Endometrial microvascular endothelial cells (primary cell): ENCODE data around the gene ATG2B. TPM values are rescaled to one million over a fixed set of nuclear protein-coding genes. Genes with fewer than 3 reads are reported as not detected.

Experiments used
- in situ Hi-C: cut with HindIII; loops from 2 replicates; pipeline ENCODE4 v1.10.0; 2017; ENCODE audit warnings: low sequenced_read_pairs, low pct_unique_long_range_greater_than_20kb; ENCODE audit errors: inconsistent ontology term
- total RNA-seq: library from RNA; depleted of rRNA; stranded (reverse); fragments of >200 nt; gene quantifications from one replicate; pipeline ENCODE4 v1.2.3, GENCODE V29; 2015; ENCODE audit errors: inconsistent ontology term

ATG2B gene, protein sequence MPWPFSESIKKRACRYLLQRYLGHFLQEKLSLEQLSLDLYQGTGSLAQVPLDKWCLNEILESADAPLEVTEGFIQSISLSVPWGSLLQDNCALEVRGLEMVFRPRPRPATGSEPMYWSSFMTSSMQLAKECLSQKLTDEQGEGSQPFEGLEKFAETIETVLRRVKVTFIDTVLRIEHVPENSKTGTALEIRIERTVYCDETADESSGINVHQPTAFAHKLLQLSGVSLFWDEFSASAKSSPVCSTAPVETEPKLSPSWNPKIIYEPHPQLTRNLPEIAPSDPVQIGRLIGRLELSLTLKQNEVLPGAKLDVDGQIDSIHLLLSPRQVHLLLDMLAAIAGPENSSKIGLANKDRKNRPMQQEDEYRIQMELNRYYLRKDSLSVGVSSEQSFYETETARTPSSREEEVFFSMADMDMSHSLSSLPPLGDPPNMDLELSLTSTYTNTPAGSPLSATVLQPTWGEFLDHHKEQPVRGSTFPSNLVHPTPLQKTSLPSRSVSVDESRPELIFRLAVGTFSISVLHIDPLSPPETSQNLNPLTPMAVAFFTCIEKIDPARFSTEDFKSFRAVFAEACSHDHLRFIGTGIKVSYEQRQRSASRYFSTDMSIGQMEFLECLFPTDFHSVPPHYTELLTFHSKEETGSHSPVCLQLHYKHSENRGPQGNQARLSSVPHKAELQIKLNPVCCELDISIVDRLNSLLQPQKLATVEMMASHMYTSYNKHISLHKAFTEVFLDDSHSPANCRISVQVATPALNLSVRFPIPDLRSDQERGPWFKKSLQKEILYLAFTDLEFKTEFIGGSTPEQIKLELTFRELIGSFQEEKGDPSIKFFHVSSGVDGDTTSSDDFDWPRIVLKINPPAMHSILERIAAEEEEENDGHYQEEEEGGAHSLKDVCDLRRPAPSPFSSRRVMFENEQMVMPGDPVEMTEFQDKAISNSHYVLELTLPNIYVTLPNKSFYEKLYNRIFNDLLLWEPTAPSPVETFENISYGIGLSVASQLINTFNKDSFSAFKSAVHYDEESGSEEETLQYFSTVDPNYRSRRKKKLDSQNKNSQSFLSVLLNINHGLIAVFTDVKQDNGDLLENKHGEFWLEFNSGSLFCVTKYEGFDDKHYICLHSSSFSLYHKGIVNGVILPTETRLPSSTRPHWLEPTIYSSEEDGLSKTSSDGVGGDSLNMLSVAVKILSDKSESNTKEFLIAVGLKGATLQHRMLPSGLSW (N-terminal part only)
- total RNA-seq = 18.9 TPM

DNA sequence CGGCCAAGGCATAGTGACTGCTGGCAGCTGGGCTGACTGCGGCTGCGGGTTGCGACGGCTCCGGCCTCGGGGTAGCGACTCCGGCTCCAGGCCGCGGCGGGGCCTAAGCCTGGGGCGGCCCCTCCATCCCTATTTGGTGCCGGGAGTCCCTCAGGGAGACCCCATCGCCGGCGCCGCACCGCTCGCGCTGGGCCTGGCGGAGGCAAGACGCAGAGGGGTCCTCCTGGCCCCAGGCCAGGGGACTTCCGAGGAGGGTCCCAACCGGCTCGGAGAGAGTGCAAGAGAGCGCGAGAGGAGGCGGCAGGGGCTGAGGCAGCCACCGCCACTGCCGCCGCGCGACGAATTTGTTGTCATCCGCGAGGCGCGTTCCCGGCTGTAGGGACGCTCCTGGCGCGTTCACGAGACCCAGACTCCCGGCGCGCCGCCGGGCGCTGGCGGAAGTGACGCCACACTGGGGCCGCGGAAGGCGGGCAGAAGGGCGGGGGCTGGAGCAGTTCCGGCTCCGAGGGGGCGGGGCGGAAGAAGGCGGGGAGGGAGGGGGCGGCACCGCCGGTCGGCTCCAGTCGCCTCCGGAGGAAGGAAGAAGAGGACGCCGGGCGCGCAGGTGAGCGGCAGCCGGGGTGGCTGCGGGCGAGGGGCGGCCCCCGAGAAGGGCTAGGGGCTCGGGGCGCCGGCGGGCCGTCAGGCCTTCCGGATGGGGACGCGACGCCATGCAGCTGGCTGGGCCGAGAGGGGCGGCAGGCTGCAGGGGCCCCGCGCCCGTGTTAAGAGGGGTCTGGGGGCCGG is at the start of gene ATG2B, which contains the start of gene GSKIP:
ATG2B (minus strand) TSS at position 377 of the 786 bp plus-strand sequence; CDS start at position 12, 365 bp downstream.
GSKIP (plus strand) TSS at position 562 of the 786 bp plus-strand sequence. CDS start 18,722 bp downstream, outside the sequence.
- in situ Hi-C loops = no loop called here

DNA sequence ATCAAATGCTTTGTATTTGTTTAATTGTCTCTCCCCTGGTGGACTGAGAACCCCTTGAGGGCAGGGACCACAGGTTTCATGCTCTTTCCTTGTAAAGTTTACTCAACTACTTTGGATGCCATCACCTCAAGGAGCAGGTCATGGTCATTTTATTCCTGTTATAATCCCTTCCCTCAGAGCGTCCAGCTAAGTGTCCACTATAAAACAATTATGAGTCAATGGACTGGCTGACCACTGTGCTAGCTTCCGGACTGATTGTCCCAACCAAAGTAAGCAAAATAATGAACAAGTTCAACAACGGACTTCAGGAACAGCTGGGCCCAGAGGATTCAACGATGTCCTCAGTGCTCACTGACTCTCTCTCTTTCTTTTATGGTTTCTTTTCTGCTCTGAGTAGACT is 47.0 kb upstream of the ATG2B start:
- in situ Hi-C loops = loop anchor here (10.0 kb wide), 1 partner anchor 85 kb away; no protein-coding TSS in a partner anchor

DNA sequence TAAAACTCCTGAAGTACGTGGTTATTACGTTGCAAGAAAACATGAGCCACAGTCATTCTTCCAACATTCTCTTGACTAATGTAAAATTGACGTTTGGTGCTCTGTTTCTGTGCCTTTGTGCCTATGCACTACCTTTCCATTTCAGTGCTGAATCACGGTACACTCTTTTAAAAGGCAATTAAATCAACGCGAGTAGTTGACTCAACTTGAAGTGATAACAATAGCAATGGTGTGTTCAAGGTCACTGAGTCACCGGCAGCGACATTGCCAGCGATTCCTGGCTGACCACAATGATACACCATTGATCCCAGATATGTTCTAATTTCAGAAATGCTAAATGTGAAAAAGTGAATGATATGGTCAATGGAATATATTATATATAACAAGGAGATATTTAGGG is 46.6 kb upstream of the ATG2B start:
- in situ Hi-C loops = loop anchor here (10.0 kb wide), 1 partner anchor 85 kb away; no protein-coding TSS in a partner anchor

DNA sequence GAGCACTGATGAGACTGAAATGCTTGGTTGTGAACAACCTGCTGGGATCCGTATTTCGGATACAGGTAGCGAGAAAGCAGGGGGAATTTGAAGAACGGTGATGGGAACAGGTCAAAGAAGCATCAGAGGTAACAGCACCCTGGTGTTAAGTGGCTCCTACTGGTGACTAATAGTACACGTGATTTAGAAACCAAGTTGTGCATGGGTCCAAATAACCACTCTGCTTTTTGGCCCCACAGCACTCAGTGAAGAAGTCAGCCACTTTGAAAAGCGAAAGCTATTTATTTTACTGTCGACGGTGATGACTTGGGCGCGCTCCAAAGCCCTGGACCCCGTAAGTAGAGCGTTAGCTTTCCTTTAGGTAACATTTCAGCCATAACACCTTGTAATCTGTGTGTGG is 45.5 kb upstream of the ATG2B start:
- in situ Hi-C loops = no loop called here

DNA sequence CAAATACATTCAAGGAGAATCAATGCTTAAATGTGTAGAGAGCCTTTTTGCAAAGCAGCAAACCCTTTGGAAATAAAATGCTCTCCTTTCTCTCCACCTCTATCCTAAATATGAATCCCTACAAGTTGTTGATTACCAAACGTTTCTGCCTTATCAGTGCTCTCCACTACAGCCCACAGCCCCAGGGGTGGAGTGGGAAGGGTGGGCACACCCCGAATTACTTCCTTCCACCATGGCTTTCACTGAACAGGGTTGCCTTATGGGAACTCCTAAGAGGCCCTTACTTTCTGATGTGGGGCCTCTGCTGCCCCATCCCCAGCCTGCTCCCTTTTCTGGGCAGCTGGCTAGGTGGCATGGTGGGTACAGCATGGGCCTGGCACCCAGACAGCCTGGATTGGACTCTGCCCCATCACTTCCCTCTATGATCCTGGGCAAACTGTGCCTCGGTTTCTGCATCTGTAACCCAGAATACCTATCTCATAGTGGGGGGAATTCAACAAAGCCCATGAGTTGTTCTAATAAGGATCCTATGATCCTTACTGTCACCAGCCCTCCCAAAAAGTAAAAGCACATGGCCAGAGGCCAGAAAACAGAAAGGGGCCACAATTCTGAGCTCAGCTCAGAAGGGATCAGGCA is 44.9 kb upstream of the ATG2B start:
- in situ Hi-C loops = no loop called here

DNA sequence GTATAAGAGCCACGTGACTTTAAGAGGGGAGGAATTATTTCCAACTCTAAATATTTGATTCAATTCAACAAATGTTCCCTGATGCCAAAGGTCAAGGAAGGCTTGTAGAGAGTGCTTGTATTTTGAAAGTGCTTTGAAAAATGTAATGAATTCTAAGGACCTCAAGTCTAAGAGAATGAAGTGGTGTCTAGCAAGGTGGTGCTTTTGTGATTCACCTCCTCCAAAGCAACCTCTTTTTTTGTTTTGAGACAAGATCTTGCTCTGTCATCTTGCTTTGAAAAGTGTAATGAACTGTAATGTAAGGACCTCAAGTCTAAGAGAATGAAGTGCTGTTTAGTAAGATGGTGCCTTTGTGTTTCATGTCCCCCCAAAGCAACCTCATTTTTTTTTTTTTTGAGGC is 42.5 kb upstream of the ATG2B start:
- in situ Hi-C loops = no loop called here

DNA sequence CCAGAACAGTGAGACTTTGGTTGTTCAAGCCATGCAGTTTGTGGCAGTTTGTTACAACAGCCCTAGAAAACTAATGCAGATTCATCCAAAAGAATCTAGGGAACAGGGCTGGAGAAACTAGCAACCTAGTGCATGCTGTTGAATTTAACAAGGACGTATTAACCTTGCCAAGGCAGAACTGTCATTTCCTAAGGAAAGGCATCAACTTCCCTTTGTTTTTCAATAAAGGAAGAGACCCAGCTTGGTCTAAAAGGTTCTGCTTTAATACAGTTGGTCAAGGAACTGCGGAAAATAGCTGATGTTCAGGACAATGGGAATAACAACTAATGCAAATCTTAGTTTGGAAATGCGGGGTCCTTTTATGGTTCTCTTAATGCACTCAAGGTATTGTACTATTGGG is 40.3 kb upstream of the ATG2B start:
- in situ Hi-C loops = no loop called here

DNA sequence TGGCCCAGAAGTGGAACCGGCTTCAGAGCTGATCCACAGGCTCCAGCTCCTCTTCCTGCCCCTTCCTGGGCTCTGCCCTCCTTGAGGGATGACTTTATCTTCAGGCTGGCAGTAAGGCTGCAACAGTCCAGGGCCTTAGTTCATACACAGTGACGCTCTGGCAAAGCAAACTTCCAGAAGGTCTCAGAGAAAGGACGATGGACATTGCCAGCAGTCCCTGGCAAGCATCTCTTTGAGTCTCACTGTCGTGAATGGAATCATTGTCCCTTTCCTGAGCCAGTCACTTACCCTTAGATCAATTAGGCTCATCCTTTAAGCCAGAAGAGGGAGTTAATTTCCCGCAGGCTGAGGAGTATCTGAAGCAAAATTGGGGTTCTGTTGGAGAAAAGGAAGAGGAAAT is 37.4 kb upstream of the ATG2B start:
- in situ Hi-C loops = no loop called here

DNA sequence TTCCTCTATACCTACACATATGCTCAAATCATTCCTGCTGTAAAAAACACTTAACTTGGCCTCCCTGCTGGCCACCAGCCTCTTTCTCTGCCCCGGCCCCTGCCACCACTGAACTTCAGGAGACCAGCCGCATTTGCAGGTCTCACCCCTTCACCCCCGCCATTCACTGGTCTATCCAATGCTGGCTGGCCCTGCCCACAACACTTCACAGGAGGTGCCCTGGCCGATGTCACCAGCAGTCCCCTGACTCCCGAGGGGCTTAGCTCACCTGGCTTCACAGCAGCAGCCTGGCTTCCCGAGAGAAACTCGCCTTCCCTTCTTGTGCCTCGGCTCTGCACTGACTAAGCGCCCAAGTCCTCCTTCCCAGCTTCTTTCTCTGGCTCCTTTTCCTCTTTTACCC is 36.3 kb upstream of the ATG2B start:
- in situ Hi-C loops = no loop called here

DNA sequence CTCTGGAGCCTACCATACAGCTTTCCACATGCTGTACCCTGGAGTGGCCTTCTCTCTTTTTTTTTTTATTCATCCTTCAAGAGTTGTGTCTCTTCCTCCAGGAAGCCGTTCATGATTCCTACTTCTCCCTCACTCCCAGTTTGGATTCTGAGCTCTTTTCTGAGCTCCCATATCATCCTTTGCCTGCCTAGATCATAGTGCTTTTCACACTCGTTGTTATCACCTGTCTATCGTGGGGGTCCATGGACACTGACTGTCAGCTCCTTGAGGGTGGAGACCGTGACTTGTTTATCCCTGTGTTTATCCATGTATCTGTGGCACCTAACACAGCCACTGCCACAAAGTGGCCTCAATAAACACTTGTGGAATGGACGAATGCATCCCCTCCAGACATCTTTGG is 35.8 kb upstream of the ATG2B start:
- in situ Hi-C loops = no loop called here

DNA sequence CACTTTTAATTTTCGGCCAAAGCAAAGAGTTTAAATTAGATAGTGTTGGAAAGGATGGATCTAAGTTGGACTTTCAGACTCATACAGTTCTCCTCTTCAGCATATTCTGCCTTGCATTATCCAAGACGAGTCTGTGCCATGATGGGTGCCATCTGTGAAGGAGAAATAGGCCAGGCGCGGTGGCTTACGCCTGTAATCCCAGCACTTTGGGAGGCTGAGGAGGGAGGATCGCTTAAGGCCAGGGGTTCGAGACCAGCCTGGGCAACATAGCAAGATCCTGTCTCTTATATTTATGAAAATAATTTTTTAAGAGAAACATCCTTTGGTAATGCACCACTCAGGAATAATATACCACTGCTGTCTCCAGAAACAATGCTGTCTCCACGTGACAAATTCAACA is 35.3 kb upstream of the ATG2B start:
- in situ Hi-C loops = no loop called here

DNA sequence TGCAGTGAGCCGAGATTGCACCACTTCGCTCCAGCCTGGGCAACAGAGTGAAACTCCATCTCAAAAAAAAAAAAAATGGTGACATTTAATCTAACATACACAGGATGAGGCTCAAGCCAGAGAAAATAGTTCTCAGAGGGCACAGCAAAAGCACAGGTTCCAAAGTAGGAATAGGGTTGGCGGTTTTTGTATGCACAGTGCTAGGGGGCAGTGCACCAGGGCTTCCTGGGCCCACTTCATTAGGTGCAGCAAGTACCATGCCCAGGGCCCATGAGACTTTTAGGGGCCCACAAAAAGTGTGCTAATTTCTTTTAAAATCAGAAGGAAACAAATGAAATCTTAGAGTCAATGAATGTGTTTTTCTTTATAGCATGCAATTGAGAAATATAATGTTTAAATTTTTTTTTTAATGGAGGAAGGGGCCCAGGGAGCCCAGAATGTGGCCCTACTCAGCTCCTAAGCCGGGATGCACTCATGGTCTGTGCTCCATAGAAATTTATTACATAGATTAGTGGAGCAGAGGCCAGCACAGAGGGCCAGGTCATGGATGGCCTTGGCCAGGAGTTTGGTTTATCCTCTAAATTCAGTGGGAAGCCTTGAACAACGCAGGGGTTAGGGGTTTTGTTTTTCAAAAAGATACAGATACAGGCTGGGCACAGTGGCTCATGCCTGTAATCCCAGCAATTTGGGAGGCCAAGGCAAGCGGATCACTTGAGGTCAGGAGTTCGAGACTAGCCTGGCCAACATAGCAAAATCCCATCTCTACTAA is 31.1 kb upstream of the ATG2B start:
- in situ Hi-C loops = no loop called here

DNA sequence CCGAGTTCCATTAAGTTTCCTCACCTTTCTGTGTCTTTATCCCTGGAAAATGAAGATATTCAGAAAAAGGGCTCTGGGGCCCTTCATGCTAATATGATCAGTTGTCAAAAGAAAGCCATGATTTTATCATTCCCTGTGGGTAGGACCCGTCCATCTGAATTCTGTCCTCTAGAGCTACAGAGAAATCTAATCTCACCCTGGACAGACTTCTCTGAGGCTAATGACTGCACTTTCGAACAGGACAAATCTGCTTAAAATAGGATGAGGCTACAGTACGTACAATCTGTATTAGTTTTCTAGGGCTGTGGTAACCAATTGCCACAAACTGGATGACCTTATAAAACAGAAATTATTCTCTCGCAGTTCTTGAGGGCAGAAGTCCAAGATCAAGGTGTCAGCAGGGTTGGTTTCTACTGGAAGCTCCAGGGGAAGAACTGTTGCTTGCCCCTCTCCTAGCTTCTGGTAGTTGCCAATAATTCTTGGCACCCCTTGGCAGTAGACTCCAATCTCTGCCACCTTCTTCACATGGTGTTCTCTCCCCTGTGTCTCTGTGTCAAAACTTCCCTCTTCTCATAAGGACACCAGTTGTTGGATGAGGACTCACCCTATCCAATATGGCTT is 30.0 kb upstream of the ATG2B start:
- in situ Hi-C loops = no loop called here

DNA sequence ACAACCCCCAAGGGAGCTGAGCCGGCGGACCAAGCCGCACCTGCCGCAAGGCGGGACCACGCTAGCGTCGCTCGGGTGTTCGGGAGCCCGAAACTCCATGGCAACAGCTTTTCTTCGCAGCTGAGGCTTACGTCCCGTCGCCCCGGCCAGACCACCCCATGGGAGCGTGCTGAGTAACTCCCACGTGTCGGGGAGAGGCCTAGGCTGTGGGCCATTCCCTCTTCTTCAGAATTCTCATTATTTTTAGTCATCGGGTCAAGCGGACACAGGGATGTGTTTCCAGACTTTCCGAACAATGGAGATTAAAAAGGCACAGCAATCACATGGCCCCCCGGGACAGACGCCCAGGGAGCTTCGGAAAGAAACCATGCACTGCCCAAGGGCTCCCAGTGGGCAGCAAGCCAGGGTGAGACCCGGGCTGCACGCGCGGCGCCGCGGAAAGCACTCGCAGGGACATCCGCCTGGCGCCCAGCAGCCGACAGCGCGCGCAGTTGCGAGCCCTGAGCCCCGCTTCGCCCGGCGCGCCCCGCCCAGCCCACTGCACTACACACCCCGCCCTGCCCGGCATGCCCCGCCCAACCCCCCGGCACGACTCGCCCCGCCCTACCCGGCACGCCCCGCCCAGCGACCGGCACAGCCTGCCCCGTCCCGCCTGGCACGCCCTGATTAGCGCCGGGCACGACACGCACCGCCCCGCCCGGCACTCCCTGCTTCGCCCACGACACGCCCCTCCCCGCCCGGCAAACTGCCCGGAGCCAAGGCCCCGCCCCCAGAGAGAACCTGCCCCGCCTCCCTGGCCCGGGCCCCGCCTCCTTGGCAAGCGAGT is 28.4 kb upstream of the ATG2B start:
- in situ Hi-C loops = no loop called here

DNA sequence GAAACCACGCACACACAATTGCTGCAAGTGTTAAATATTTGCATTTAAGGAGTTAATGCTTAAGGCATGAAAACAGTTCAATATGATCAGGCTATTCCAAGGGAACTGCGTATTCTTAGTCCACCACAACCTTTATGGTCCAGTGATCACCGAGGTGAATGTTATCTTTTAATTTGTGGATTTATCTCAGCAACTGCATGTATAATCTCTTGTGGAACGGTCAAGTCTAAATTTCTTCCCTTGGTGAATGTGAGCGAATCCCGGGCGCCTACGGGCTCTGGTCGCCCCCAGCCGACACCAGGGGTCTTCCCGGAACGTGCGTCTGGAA is 27.8 kb upstream of the ATG2B start:
- in situ Hi-C loops = no loop called here

DNA sequence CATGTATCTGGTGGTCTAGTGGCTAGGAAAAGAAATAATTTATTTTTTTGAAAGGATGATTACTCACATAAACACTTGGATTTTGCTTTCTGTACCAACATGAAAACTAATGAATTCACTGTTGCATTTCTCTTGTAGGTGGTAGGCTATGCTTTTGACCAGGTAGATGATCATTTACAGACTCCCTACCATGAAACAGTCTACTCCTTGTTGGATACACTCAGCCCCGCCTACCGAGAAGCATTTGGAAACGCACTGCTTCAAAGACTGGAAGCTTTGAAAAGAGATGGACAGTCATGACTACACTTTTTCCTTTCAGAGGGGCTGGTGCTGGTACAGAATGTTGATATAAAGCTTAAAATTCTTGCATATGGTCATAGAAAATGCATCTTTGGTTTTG is 22.2 kb upstream of the ATG2B start:
- in situ Hi-C loops = no loop called here
